HL-60 (cell line): Measurements from ENCODE around the gene SUN5.

ENCODE experiments used
- DNase-seq, 2 experiments: peaks; one replicate each; pipeline ENCODE4 v3.0.0-alpha.2; 2010 to 2020; ENCODE audit warnings: low read depth in 1 of 2, low spot score in 1 of 2
- H3K27ac ChIP-seq: fragments of 250-450 bp; sonication (Bioruptor Pico); replicated peaks from 2 replicates; pipeline ENCODE4 v1.5.1; 2020; ENCODE audit warnings: mild to moderate bottlenecking, moderate library complexity
- H3K27me3 ChIP-seq: fragments of 250-450 bp; sonication (Bioruptor Pico); 2 replicates; pipeline ENCODE4 v1.5.1; 2021; ENCODE audit warnings: mild to moderate bottlenecking, moderate library complexity; ENCODE audit not compliant: insufficient read depth, poor library complexity, severe bottlenecking
- H3K4me3 ChIP-seq: replicated peaks from 2 replicates; pipeline ENCODE4 v1.5.1; 2011; ENCODE audit warnings: mild to moderate bottlenecking, control low read depth, low read length; ENCODE audit not compliant: insufficient read depth
- CTCF ChIP-seq: IDR thresholded peaks from one replicate; pipeline ENCODE4 v1.5.1; 2011; ENCODE audit warnings: low read length, control low read depth, inconsistent platforms; ENCODE audit not compliant: insufficient read depth
- GABPA ChIP-seq: IDR thresholded peaks from 2 replicates; pipeline ENCODE4 v1.6.1; 2012; ENCODE audit warnings: low read depth
- POLR2AphosphoS5 ChIP-seq: IDR thresholded peaks from 2 replicates; pipeline ENCODE4 v1.6.1; 2012; ENCODE audit warnings: low read depth
- REST ChIP-seq: IDR thresholded peaks from 2 replicates; pipeline ENCODE4 v1.6.1; 2012; ENCODE audit warnings: low read depth; ENCODE audit not compliant: insufficient replicate concordance
- SPI1 ChIP-seq: IDR thresholded peaks from 2 replicates; pipeline ENCODE4 v1.6.1; 2012; ENCODE audit warnings: low read depth, mild to moderate bottlenecking, borderline replicate concordance

SUN5 gene

GRCh38 chr20:33030569-33030968, 26.3 kb upstream of the SUN5 start:
- no peak overlapping the region for H3K27ac ChIP-seq
- no peak overlapping the region for H3K4me3 ChIP-seq
- H3K27me3 ChIP-seq = no peaks in the 10 kb centered on the region
- DNase-seq = no peak
- TF ChIP-seq SPI1 (no peak), POLR2AphosphoS5 (no peak), REST (no peak), GABPA (no peak), CTCF (no peak)

- DNase-seq = no peak
- H3K4me3 ChIP-seq = no peak overlapping the region
- H3K27me3 ChIP-seq = no peaks in the 10 kb centered on the region
- TF ChIP-seq GABPA = no peak
- no peak for TF ChIP-seq POLR2AphosphoS5
- TF ChIP-seq CTCF = no peak
- TF ChIP-seq SPI1 = no peak
- TF ChIP-seq REST = no peak
- no peak overlapping the region for H3K27ac ChIP-seq
These were observed 25.8 kb upstream of the SUN5 start for GRCh38 chr20:33030076-33030475.

GRCh38 chr20:33028875-33029274, 24.6 kb upstream of the SUN5 start:
- no peak overlapping the region for H3K27ac ChIP-seq
- DNase-seq = no peak
- TF ChIP-seq CTCF (no peak), SPI1 (no peak), GABPA (no peak), POLR2AphosphoS5 (no peak), REST (no peak)
- H3K4me3 ChIP-seq = no peak overlapping the region
- H3K27me3 ChIP-seq = no peaks in the 10 kb centered on the region
